Measurements from ENCODE around the gene TCL1A.

The TCL1A gene

GRCh38 chr14:95707327-95707726 is 6.6 kb downstream of the TCL1A start:
- no peak overlapping the region for H3K4me3 ChIP-seq (replicated peaks; ENCODE audit: low read depth, low read length)
- DNase-seq (ENCODE audit: low read depth) = no peak
- TF ChIP-seq CTCF (IDR thresholded peaks at IDR 0.05; ENCODE audit: low read length, missing control alignments) = no peak

- no peak for DNase-seq (ENCODE audit: low read depth)
- H3K4me3 ChIP-seq (replicated peaks; ENCODE audit: low read depth, low read length) = no peak overlapping the region
- no peak for TF ChIP-seq CTCF (IDR thresholded peaks at IDR 0.05; ENCODE audit: low read length, missing control alignments)
Observed at GRCh38 chr14:95705518-95705917, 8.4 kb downstream of the TCL1A start.

GRCh38 chr14:95703805-95704204 is 10.1 kb downstream of the TCL1A start:
- no peak for TF ChIP-seq CTCF (IDR thresholded peaks at IDR 0.05; ENCODE audit: low read length, missing control alignments)
- no peak for DNase-seq (ENCODE audit: low read depth)
- H3K4me3 ChIP-seq (replicated peaks; ENCODE audit: low read depth, low read length) = no peak overlapping the region

- H3K4me3 ChIP-seq (replicated peaks; ENCODE audit: low read depth, low read length) = no peak overlapping the region
- no peak for TF ChIP-seq CTCF (IDR thresholded peaks at IDR 0.05; ENCODE audit: low read length, missing control alignments)
- no peak for DNase-seq (ENCODE audit: low read depth)
Observed at GRCh38 chr14:95703341-95703740, 10.6 kb downstream of the TCL1A start.

GRCh38 chr14:95701846-95702221 is 12.1 kb downstream of the TCL1A start:
- DNase-seq (ENCODE audit: low read depth) = no peak
- H3K4me3 ChIP-seq (replicated peaks; ENCODE audit: low read depth, low read length) = no peak overlapping the region
- TF ChIP-seq CTCF (IDR thresholded peaks at IDR 0.05; ENCODE audit: low read length, missing control alignments) = no peak

GRCh38 chr14:95700221-95700976 is 13.5 kb downstream of the TCL1A start:
- DNase-seq (ENCODE audit: low read depth) = no peak
- TF ChIP-seq CTCF (IDR thresholded peaks at IDR 0.05; ENCODE audit: low read length, missing control alignments) = no peak
- no peak overlapping the region for H3K4me3 ChIP-seq (replicated peaks; ENCODE audit: low read depth, low read length)

GRCh38 chr14:95699412-95699811 is 14.5 kb downstream of the TCL1A start:
- no peak for TF ChIP-seq CTCF (IDR thresholded peaks at IDR 0.05; ENCODE audit: low read length, missing control alignments)
- DNase-seq (ENCODE audit: low read depth) = no peak
- H3K4me3 ChIP-seq (replicated peaks; ENCODE audit: low read depth, low read length) = no peak overlapping the region
